ENCODE results near the gene PFKFB2. TPM values are rescaled to one million over a fixed set of nuclear protein-coding genes. Genes with fewer than 3 reads are reported as not detected.

The PFKFB2 gene
- total RNA-seq, 1 donor from 2014 or later: 13.3 TPM

DNA sequence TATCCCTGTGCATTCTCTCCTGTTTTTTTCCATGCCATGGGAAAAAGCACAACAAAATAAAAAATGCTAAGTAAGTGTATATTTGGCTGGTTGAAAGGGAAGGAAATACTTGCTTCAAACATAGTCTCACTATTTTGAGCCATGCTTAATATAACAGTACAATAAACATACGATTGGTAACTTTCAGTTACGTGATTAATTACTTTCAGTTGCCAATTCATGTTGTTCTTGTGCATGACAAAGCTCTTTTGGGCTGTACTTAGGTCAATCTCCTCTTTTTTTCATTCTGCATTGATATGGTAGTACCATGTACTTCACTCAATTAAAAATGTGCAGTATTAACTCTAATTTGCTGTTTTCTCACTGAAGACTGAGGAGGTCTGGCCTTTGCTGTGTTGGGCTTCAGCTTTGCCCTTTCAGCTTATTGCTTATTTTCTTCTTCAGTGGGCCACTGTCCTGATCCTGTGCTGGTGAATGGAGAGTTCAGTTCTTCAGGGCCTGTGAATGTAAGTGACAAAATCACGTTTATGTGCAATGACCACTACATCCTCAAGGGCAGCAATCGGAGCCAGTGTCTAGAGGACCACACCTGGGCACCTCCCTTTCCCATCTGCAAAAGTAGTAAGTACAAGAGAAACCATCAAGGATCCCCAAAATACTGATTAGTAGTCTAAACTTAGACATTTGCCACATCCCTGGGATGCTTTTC, 38.3 kb downstream of the PFKFB2 start:
- no peak for DNase-seq (ENCODE audit: low spot score)
- Mint-ChIP-seq H3K9me3 (ENCODE audit: low read depth) (no peaks in the 10 kb centered on the region), H3K27ac (ENCODE audit: unreplicated experiment) (no peak overlapping the region), H3K36me3 (ENCODE audit: low read depth) (no peaks in the 10 kb centered on the region), H3K4me1 (ENCODE audit: low read depth) (peaks cover 14% of the 10 kb centered on the region), H3K27me3 (ENCODE audit: low read depth) (peaks cover 23% of the 10 kb centered on the region), H3K4me3 (ENCODE audit: unreplicated experiment) (no peak overlapping the region)
- no peak for TF ChIP-seq CTCF (IDR thresholded peaks at IDR 0.05)

DNA sequence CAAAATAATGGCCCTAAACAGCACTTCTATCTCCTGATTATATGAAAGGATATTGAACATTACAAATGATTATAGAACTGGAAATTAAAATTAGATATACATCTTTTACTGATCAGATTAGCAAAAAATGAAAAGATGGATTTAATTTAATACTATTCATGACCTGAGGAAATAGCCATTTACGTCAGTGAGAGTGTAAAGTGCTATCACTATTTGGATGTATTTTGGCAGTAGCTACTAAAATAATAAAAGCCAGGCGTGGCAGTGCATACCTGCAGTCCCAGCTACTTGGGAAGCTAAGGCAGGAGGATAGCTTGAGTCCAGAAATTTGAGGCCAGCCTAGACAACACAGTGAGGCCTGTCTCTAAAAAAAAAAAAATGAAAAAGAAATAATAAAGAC, 40.9 kb downstream of the PFKFB2 start:
- DNase-seq (ENCODE audit: low spot score): no peak
- Mint-ChIP-seq H3K27ac (ENCODE audit: unreplicated experiment) (no peak overlapping the region), H3K4me1 (ENCODE audit: low read depth) (no peaks in the 10 kb centered on the region), H3K27me3 (ENCODE audit: low read depth) (peaks cover 26% of the 10 kb centered on the region), H3K9me3 (ENCODE audit: low read depth) (no peaks in the 10 kb centered on the region), H3K4me3 (ENCODE audit: unreplicated experiment) (no peak overlapping the region), H3K36me3 (ENCODE audit: low read depth) (no peaks in the 10 kb centered on the region)
- no peak for TF ChIP-seq CTCF (IDR thresholded peaks at IDR 0.05)

GRCh38 chr1:207097871-207098324, 44.8 kb downstream of the PFKFB2 start:
- Mint-ChIP-seq H3K4me3 (ENCODE audit: unreplicated experiment) (no peak overlapping the region), H3K27me3 (ENCODE audit: low read depth) (peaks cover 38% of the 10 kb centered on the region), H3K36me3 (ENCODE audit: low read depth) (no peaks in the 10 kb centered on the region), H3K27ac (ENCODE audit: unreplicated experiment) (no peak overlapping the region), H3K4me1 (ENCODE audit: low read depth) (no peaks in the 10 kb centered on the region), H3K9me3 (ENCODE audit: low read depth) (no peaks in the 10 kb centered on the region)
- no peak for DNase-seq (ENCODE audit: low spot score)
- TF ChIP-seq CTCF (IDR thresholded peaks at IDR 0.05): no peak

DNA sequence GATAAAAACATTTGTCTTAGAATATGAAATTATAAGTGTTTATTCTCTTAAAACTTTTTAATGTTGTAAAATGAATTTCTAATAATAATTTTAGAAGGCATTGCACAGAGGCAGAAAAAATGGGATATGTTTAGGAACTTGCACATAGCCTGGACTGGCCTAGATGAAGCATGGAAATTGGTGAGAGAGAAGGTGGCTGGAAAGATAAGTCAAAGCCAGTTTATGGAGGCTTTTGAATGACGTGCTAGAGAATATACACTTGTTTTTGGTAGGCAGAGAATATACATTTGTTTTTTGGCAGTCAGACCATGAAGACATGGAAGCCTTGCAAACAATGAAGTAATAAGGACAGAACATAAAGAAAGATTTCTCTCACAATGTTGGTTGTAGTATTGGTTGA, 48.6 kb downstream of the PFKFB2 start:
- no peak overlapping the region for H3K27ac Mint-ChIP-seq (ENCODE audit: unreplicated experiment)
- peaks cover 39% of the 10 kb centered on the region for H3K27me3 Mint-ChIP-seq (ENCODE audit: low read depth)

DNA sequence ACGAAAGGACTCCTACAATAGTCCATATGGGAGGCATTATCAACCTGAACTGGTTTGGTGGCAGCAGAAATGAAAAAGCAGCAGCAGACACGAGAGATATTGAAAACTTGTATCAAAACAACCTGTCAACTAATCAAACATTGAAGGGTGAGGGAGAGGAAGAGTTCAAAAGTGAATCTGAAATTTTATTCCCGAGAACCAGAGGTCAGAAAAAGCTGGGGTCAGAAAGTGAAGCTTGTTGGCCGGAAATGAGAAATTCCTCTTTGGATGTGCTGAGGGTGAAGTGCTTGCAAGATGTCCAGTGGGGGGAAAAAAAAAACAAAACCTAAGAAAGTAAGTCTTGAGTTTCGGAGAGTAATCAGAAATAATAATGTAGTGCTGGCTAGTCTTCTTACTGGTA, 49.1 kb downstream of the PFKFB2 start:
- TF ChIP-seq CTCF (IDR thresholded peaks at IDR 0.05): no peak
- Mint-ChIP-seq H3K4me3 (ENCODE audit: unreplicated experiment) (no peak overlapping the region), H3K9me3 (ENCODE audit: low read depth) (no peaks in the 10 kb centered on the region), H3K27ac (ENCODE audit: unreplicated experiment) (no peak overlapping the region), H3K4me1 (ENCODE audit: low read depth) (no peaks in the 10 kb centered on the region), H3K36me3 (ENCODE audit: low read depth) (no peaks in the 10 kb centered on the region), H3K27me3 (ENCODE audit: low read depth) (peaks cover 42% of the 10 kb centered on the region)
- DNase-seq (ENCODE audit: low spot score): no peak

More for the DNA sequence above, 48.6 kb downstream of the PFKFB2 start:
- no peak for TF ChIP-seq CTCF (IDR thresholded peaks at IDR 0.05)
- no peaks in the 10 kb centered on the region for H3K4me1 Mint-ChIP-seq (ENCODE audit: low read depth)
- H3K9me3 Mint-ChIP-seq (ENCODE audit: low read depth): no peaks in the 10 kb centered on the region
- H3K4me3 Mint-ChIP-seq (ENCODE audit: unreplicated experiment): no peak overlapping the region
- H3K36me3 Mint-ChIP-seq (ENCODE audit: low read depth): no peaks in the 10 kb centered on the region
- no peak for DNase-seq (ENCODE audit: low spot score)
